Stimulated activated CD4-positive, alpha-beta T cell treated with anti-CD3 and anti-CD28 coated beads, Interleukin-12 subunit alpha, Interleukin-12 subunit beta, amount 100 ng/mL, for 48 hours (primary cell): ENCODE data around the gene FIG4.
"Not testable (repeated sequence)": the region's sequence is repeated elsewhere in the genome, so short reads cannot be mapped to it uniquely, and the experiment has no call there.

ENCODE experiments used
- DNase-seq, 3 donors: peaks; one replicate each; pipeline ENCODE4 v3.0.0-alpha.2; 2020; ENCODE audit warnings: low read depth in 2 of 3, low spot score in 1 of 3

The FIG4 gene

DNA sequence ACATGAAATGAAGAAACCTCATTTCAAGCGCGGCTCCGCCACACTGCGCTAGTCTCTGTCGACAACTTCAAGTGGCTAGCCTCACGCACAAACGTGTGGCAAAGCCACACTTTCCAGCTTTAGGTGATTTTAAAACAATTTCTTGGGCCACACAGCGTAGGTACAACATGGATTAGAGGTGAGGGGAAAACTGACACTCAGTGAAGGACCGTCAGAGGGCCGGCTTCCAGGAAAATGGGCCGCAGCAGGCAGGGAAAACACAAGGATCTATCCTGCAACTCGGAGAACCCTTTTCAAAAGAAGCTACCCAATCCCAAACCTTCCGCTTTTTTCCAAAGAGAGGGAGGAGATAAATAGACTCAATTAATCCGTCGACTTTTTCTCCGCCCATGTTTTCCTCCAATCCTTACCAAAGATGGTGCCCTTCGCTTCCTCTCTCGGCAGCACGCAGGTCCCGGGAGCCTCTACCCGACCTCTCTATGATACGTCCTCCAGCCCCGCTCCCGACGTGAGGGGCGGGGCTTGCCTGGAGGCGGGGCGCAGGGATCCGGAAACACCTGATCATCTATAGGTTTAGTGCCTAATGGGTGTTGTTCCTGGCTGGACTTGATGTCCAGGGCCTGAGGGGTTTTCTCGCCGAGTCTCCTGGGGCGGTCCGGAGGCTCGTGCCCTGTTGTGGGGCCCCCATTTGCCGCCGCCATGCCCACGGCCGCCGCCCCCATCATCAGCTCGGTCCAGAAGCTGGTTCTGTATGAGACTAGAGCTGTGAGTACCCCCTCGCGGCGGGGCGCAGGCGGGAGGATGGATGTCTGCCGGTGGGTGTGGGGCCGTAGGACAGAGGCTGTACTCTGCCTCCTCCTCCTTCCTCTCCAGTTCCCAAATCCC, at the start of gene FIG4, which contains the start of gene AK9:
Gene FIG4 (plus strand): TSS at position 560 of the 885 bp plus-strand sequence. CDS start 140 bp downstream, at position 700.
Gene AK9 (minus strand): TSS at position 466 of the 885 bp plus-strand sequence. CDS start 15,457 bp downstream, outside the sequence.
- peak; percentile 79 to 89 (median 86) for DNase-seq

DNA sequence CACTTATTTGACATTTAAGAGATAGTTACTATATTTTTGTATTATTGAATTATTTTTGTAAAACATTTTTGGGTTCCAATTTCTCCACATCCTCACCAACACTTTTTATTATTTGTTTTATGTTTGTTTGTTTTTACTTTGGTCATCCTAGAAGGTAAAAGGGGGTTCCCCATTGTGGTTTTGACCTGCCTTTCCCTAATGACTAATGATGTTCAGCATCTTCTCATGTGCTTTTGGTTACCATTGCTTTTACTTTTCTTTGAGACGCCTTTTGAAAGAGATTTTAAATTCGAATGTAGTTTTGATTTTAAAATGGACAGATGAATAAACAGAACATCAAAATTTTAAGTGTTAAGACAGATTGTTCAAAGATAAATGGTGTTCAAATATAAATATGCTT, 47.0 kb upstream of the FIG4 start:
- no peak for DNase-seq

DNA sequence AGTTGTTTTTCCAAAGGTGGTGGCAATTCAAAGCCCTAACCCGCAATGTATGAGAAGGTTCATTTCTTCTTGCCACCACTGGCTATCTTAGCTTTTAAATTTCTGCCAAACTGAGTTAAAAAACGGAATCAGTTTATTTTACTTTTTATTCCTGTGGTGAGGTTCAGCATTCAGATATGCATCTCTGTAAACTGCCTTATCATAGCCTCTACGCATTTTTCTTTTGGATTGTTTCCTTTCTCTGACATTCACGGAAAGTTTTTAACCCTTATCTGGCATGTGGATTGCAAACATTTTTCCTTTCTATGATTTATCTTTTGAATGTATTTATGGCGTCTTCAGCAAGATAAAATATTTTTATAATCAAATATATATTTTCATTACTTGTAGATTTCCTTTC, 37.8 kb upstream of the FIG4 start:
- no peak for DNase-seq

DNA sequence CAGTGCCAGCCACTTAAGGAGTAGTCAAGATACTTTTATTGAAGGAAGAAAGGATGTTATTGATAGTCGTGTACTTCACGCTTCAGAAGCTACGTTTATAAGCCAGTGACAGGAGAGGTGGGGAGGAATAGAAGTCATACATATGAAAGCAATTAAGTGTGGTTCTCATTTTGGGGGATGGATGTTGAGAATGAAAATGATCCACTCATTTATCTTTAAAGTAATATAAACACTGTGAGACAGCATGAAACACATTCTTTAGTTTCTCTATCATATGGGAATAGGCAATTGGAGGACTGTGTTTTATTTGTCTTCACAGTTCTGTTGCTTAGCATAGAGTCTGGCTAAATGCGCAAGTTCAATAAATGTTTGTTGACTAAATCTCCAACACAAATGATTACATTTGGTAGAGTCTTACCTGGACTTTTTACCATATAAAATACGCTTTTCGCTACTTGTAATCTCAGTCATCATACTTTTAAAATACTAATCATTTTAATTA, 35.3 kb upstream of the FIG4 start:
- DNase-seq, result no peak

DNA sequence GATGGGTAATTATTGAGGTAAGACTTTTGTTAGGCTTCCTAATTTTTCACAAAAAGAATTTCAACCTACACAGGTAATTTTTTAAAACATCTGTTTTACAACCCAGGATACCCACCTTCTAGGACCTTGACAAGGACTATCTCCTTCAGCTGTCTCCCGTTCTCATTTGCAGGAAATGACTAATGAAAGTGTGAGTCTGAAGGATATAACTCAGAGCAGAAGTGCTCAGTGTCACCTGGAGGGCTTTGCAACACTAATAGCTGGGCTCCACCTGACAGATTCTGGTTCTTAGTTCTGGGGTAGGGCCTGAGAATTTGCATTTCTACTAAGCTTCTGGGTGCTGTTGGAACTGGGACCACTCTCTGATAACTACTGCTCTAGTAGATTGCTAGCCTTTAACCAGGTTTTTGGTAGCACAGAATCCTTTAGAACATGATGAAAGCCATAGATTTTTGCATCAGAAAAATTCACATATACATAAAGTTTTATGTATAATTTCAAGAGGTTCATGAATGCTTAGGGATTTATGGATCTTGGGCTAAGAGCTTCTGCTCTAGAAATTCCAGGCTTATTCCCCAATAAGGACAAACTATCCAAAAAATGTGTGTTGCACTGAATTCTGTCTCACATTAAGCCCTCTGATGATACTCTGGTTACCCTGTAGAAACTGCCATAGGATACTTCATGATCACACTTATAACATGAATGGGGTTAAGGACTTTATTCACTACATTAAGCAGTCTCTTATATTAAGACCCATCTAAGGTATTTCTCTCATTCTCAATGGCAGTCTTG, 30.4 kb upstream of the FIG4 start:
- DNase-seq, result no peak

DNA sequence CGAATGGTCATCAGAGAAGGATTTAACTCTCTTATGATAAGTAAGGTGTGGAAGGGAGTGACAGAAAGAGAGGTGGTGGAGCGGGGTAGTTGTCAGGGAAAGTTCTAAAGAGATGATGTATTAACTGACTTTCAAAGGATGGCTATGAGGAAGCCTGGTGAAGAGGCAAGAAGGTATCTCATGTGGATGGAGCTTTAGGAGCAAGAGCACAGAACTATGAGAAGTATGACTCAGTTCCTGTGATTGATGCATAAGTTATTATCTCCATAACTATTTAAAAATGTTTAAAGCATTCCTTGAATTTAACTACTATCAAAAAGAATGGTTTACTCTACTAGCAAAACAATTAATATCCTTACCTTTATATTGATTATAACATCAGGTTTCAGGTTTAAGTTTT, 28.9 kb upstream of the FIG4 start:
- no peak for DNase-seq

DNA sequence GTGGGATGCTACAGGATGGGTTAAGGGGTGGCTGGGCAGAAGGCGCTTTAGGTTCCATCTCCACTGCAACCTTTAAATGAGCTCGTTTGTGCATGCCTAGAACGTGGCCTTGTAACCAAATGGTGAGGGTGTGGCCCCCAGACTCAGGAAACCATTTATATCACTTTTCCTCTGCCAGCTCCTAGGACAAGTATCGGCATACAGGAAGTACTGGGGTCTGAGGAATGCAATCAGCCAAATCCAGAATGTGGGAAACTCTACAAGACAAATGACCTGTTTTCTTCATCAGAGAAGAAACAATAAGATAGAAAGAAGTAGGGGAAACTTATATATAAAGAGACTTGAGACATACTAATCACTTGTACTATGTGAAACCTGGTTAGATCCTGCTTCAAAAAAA, 21.3 kb upstream of the FIG4 start:
- no peak for DNase-seq

DNA sequence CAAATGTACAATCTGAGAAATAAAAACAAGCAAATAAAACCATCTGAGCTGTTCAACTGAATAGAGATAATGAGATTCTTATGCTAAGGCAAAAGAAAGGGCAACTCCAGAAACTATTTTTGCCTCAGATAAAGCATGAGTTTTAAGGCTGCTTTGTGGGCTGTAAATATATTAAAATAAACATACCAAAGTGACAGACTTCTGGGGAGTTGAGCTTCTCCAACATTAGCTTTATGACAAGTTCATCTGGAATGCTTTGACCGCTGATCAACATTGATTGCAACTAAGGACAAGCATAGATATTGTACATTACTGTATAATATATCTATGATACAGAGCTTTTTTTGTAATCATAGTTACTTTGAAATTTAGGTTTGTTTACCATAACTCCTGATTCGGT, 19.4 kb upstream of the FIG4 start:
- no peak for DNase-seq

DNA sequence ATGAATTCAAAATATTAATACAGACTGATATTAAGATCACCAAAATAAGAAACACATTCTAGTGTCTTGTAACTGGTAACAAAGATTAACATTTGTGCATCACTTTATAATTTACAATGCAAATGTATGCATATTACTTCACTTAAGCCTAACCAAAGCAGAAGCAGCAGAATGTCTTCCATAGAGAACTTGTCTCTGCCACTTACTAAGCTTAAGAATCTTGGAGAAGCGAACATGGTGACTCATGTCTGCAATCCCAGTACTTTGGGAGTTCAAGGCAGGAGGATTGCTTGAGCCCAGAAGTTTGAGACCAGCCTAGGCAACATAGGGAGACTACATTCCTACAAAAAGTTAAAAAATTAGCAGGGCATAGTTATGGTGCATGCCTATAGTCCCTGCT, 18.9 kb upstream of the FIG4 start:
- DNase-seq, result no peak

DNA sequence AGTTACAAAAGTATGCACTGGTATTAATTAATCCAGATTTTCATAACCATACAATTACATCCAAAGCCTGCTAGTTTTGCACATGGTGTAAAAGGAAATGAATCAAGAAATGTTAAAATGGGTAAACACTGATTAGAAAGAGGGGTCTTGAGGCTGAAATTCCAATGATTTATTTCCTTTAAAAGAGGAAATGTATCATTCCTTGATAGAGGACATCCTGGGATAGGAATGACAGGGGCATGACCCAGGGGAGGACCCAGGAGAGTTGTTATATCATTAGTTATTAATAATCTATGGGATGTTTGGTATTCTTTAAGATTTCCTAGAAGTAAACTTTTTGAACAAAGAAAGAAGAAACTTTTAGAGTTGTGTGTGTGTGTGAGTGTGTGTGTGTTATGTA, 18.3 kb upstream of the FIG4 start:
- DNase-seq, result no peak

DNA sequence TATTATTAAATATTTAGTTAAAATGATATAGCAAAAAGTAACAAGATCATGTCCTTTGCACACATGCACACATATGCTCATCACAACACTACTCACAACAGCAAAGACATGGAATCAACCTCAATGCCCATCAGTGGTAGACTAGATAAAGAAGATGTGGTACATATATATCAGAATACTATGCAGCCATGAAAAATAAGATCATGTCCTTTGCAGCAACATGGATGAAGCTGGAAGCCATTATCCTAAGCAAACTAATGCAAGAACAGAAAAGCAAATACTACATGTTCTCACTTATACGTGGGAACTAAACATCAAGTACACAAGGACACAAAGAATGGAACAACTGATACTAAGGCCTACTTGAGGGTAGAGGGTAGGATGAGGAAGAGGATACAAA, 14.4 kb upstream of the FIG4 start:
- no peak for DNase-seq

DNA sequence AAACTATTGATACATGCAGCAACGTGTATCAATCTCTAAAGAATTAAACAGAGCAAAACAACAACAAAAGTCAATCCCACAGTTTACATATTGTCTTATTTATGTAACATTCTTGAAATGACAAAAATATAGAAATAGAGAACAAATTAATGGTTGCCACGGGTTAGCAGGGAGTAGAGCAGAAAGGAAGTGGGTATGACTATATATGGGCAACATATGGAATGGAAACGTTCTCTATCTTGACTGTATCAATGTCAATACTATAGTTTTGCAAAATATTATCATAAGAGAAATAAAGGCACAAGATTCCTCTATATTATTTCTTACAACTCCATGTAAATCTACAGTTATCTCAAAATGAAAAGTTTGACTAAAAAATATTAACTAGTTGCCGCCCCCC, 12.9 kb upstream of the FIG4 start:
- no peak for DNase-seq

DNA sequence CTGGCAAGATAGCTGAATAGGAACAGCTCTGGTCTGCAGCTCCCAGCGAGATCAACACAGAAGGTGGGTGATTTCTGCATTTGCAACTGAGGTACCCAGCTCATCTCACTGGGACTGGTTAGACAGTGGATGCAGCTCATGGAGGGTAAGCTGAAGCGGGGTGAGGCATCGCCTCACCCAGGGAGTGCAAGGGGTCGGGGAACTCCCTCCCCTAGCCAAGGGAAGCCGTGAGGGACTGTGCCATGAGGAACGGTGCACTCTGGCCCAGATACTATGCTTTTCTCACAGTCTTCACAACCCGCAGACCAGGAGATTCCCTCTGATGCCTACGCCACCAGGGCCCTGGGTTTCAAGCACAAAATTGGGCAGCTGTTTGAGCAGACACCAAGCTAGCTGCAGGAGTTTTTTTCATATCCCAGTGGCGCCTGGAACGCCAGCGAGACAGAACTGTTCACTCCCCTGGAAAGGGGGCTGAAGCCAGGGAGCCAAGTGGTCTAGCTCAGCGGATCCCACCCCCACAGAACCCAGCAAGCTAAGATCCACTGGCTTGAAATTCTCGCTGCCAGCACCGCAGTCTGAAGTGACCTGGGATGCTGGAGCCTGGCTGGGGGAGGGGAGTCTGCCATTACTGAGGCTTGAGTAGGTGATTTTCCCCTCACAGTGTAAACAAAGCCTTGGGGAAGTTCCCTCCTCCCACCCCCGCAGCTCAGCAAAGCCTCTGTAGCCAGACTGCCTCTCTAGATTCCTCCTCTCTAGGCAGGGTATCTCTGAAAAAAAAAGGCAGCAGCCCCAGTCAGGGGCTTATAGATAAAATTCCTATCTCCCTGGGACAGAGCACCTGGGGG, 12.2 kb upstream of the FIG4 start:
- not testable (repeated sequence) for DNase-seq

DNA sequence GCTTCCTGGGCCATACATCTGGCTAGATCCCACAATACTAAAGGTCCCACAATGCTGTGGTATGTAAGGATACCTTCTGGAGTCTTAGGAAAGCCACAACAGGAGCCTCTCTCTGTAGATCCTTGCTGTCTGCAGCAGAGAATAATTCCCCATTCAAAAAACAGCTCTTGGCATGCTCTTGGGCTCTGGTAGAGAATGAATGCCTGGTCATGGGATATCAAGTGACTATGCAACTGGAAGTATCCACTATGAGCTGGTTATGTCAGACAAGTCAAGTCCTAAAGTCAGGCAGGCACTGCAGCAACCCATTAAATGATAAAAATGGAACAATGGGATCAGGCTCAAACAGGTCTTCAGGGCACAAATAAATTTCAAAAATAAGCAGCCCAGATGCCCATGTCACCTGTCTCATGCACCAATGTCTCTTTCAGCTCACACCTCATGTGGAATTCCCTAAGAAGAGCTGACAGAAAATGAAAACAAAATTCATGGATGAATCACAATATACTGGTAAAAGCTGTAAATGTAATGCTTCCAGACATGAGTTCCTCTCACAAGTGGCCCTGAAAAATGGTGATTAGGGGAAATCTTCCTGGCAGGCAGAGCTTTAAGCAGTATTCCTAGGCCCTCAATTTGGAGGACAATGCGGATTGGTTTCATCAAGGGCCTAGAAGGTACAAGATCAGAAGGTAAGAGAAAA, 4.4 kb upstream of the FIG4 start:
- no peak for DNase-seq

DNA sequence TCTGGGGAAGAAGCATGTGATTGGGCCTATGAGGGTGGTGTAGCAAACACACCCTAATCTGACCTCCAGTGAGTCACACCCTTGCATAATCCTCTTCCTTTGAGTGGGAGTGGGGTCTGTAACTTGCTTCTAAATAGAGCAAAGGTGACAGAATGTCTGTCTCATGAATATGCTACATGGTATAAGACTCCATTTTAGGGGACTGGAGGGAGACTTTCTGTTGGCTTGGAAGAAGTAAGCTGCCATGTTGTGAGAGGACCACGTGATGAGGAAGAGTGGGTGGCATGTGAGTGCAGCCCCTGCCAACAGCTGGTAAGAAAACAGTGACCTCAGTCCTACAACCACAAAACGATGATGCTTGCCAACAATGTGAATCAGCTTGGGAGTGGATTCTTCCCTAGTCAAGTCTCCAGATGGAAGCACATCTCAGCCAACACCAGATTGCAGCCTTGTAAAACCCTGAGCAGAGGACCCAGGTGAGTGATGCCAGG, 3.8 kb upstream of the FIG4 start:
- DNase-seq, result no peak

DNA sequence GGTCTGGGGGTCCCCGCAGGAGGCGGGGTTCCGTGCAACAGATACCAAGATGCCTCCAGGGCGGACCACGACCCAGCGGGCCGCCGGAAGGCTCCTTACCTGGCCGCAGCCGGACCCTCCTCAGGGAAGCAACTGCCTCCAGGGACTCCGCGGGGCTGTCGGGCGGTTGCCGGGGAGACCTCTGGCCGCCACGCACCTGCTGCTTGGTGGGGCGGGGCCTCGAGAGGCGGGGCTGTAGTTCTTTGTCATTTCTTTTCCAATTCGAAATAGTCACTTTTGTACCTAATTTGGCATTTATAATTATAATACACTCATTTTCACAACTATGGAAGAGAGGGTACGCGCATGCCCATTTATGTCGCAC, 741 bp upstream of the FIG4 start:
- peak; percentile 31 to 53 (median 51) for DNase-seq

DNA sequence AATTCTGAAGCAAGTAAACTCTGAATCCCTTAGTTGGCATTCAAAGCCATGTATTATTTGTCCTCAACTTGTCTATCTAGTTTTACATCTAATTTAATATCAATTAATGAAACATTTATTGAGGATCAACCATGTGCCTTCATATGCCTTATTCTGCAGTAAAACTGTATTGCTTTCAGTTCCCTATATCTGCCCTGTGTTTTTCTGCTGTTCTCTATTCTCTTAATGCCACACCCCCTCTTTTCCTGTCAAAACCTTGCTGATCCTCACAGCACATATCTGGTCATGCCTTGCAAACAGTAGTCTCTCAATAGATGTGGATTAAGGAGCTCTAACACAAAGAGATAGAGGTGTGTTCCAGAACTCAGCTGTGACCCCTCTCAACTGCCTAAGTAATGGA, 2.0 kb downstream of the FIG4 start:
- DNase-seq, result no peak

DNA sequence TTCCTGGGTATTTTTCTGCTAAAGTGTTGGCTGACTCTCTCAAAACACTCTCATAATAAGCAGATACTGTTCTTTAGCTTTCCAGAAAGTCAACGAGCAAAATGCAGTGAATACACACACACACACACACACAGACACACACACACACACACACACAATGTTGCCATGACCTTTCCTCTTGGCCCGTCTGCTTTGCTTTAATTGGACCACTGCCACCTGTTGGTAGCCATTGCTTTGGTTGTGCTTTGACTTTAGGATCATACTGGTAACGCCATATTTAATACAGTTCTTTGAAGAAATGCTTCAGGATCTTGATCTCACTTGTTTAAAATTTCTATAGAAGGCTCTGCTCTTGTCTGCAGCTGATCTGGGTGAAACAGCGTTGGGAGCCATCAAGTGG, 4.4 kb downstream of the FIG4 start:
- no peak for DNase-seq

DNA sequence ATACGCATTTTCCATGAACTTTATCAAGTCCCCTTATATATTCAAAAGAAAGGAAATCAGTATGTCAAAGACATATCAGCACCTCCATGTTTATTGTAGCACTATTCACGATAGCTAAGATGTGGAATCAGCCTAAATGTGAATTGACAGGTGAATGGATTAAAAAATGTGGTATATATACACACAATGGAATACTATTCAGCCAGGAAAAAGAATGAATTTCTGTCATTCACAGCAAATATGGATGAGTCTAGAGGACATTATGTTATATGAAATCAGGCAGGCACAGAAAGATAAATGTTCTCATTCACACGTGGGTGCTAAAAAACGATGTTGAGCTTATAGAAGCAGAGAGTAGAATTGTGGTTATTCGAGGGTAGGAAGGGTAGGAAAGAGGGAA, 5.3 kb downstream of the FIG4 start:
- no peak for DNase-seq

DNA sequence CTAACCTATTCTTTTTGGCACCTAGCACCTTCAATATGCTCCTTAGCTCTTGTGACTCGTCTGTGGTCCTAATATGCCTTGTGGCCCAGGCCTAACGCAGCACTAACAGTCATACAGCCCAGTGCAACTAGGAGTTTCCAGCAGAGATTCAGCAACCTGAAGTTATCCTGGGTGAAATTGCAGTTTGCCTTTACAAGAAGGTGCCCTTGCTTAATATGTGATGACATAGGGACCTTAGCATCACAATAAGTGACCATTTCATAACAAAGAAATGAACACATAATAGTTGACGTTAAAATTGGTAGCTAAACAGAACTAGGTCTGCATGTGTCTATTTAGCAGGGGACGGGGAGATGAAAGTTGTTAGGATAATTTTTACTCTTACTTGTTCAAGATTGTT, 10.1 kb downstream of the FIG4 start:
- no peak for DNase-seq
